ENCODE data around the gene PHF5A. TPM values are rescaled to one million over a fixed set of nuclear protein-coding genes. Genes with fewer than 3 reads are reported as not detected.

The PHF5A gene
- total and polyA plus RNA-seq, 2 experiments from 2014 or later = 21.9 to 55.2 TPM

DNA sequence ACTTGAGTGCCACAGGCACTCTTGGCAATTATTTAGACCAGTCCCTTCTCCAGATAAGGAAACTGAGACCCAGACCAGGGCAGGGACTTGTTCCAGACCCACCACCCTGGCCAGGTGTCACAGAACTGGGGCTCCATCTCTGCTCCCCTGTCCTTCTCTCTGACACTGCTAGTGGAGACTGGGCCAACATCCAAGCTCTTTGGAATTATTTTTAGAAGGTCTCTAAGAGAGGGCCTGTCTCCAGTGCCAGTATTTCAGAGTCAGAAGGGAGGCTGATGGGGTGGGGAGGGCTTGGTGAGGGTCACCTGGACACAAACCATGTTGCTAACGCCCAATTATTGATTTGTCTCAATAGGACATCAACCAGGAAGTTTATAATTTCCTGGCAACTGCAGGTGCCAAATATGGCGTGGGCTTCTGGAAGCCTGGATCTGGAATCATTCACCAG is 43.1 kb upstream of the PHF5A start:
- no peaks in the 10 kb centered on the region for H3K9me2 ChIP-seq (replicated peaks; ENCODE audit: insufficient read depth)
- DNase-seq (ENCODE audit: low spot score) = no peak
- no peak overlapping the region for H3K27ac ChIP-seq
- H3K4me1 ChIP-seq (ENCODE audit: insufficient read depth) = peaks cover 16% of the 10 kb centered on the region
- no peaks in the 10 kb centered on the region for H3K27me3 ChIP-seq
- WGBS (ENCODE audit: low lambda C conversion rate, missing lambda C conversion rate) = 90% methylated on average over 2 of the region's 2 CpGs
- no peaks in the 10 kb centered on the region for H3K36me3 ChIP-seq (replicated peaks; ENCODE audit: insufficient read depth, low read depth)
- H2AFZ ChIP-seq = no peak overlapping the region
- peaks cover 4% of the 10 kb centered on the region for H3K79me2 ChIP-seq
- TF ChIP-seq EZH2phosphoT487 (IDR thresholded peaks at IDR 0.05; ENCODE audit: low read depth, severe bottlenecking, unreplicated experiment) (no peak), EZH2 (IDR thresholded peaks at IDR 0.05; ENCODE audit: borderline replicate concordance) (no peak)
- TF ChIP-seq, protein P1, sequence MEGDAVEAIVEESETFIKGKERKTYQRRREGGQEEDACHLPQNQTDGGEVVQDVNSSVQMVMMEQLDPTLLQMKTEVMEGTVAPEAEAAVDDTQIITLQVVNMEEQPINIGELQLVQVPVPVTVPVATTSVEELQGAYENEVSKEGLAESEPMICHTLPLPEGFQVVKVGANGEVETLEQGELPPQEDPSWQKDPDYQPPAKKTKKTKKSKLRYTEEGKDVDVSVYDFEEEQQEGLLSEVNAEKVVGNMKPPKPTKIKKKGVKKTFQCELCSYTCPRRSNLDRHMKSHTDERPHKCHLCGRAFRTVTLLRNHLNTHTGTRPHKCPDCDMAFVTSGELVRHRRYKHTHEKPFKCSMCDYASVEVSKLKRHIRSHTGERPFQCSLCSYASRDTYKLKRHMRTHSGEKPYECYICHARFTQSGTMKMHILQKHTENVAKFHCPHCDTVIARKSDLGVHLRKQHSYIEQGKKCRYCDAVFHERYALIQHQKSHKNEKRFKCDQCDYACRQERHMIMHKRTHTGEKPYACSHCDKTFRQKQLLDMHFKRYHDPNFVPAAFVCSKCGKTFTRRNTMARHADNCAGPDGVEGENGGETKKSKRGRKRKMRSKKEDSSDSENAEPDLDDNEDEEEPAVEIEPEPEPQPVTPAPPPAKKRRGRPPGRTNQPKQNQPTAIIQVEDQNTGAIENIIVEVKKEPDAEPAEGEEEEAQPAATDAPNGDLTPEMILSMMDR (IDR thresholded peaks at IDR 0.05; ENCODE audit: poor library complexity) = no peak
- H3K4me2 ChIP-seq = no peak overlapping the region
- H4K20me1 ChIP-seq (ENCODE audit: insufficient read depth, poor library complexity, severe bottlenecking) = peaks cover 2% of the 10 kb centered on the region
- H3K4me3 ChIP-seq = no peak overlapping the region
- H3K9me3 ChIP-seq (ENCODE audit: low read depth) = no peaks in the 10 kb centered on the region

GRCh38 chr22:41508770-41509170 is 40.3 kb upstream of the PHF5A start:
- Histone ChIP-seq H3K9me3 (ENCODE audit: low read depth) (no peaks in the 10 kb centered on the region), H3K4me1 (ENCODE audit: insufficient read depth) (peaks cover 13% of the 10 kb centered on the region), H3K4me2 (no peak overlapping the region), H3K36me3 (replicated peaks; ENCODE audit: insufficient read depth, low read depth) (no peaks in the 10 kb centered on the region), H3K27me3 (no peaks in the 10 kb centered on the region), H3K27ac (no peak overlapping the region), H4K20me1 (ENCODE audit: insufficient read depth, poor library complexity, severe bottlenecking) (peaks cover 2% of the 10 kb centered on the region), H3K9me2 (replicated peaks; ENCODE audit: insufficient read depth) (no peaks in the 10 kb centered on the region), H3K4me3 (no peak overlapping the region), H2AFZ (no peak overlapping the region), H3K79me2 (peaks cover 23% of the 10 kb centered on the region)
- 87% methylated on average over 12 of the region's 12 CpGs for WGBS (ENCODE audit: low lambda C conversion rate, missing lambda C conversion rate)
- TF ChIP-seq, protein P1 (IDR thresholded peaks at IDR 0.05; ENCODE audit: poor library complexity) = peak; percentile 3
- TF ChIP-seq EZH2 (IDR thresholded peaks at IDR 0.05; ENCODE audit: borderline replicate concordance) = no peak
- no peak for DNase-seq (ENCODE audit: low spot score)

- Histone ChIP-seq H3K4me1 (ENCODE audit: insufficient read depth) (peaks cover 2% of the 10 kb centered on the region), H3K27me3 (no peaks in the 10 kb centered on the region), H4K20me1 (ENCODE audit: insufficient read depth, poor library complexity, severe bottlenecking) (peaks cover 2% of the 10 kb centered on the region), H3K36me3 (replicated peaks; ENCODE audit: insufficient read depth, low read depth) (no peaks in the 10 kb centered on the region), H3K4me2 (no peak overlapping the region), H3K9me3 (ENCODE audit: low read depth) (no peaks in the 10 kb centered on the region), H3K79me2 (peaks cover 23% of the 10 kb centered on the region), H3K4me3 (no peak overlapping the region), H2AFZ (no peak overlapping the region), H3K27ac (no peak overlapping the region), H3K9me2 (replicated peaks; ENCODE audit: insufficient read depth) (no peaks in the 10 kb centered on the region)
- TF ChIP-seq, protein P1 (IDR thresholded peaks at IDR 0.05; ENCODE audit: poor library complexity) = no peak
- no peak for TF ChIP-seq EZH2 (IDR thresholded peaks at IDR 0.05; ENCODE audit: borderline replicate concordance)
- WGBS (ENCODE audit: low lambda C conversion rate, missing lambda C conversion rate) = 96% methylated on average over 23 of the region's 23 CpGs
- no peak for DNase-seq (ENCODE audit: low spot score)
These were observed 39.0 kb upstream of the PHF5A start for GRCh38 chr22:41507330-41508063.

Data from hepatocyte (in vitro differentiated cells).